GM11168 (cell line): ENCODE measurements around the gene MOCS1.

Experiments used
- in situ Hi-C: fragments of 300-500 bp; cut with MboI; formaldehyde crosslinking; loops from one replicate; pipeline ENCODE4 v1.12.0; 2022; ENCODE audit warnings: low sequenced_read_pairs; ENCODE audit not compliant: unreplicated experiment

MOCS1 gene

DNA sequence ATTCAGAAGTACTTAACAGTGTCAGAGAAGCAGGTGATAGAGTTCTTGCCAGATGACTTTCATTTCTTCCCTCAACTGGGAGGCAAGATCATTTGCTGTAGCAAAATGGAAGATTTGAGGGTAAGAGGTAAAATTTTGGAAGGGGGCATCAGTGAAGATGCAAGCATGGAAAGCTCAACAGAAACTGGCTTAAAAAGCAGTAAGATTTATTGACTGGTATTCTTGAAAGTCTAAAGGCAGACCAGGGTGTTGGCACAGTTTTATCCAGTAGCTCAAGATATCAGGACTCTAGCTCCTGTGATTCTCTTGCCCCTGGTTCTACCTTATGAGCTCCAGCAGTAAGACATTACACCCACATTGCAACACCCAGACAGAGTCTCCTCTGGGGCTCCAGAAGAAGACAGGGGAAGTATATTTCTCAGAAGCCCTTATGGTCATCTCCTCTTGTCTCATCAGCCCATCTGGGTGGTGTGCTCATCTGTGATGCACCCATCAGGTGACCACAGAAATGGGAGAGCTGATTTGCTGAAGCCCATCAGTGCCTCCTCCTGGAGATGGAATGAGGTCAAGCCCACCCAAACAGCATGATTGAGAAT is 16.0 kb upstream of the MOCS1 start:
- in situ Hi-C loops, result no loop called here

GRCh38 chr6:39948199-39948791 is 14.0 kb upstream of the MOCS1 start:
- in situ Hi-C loops, result no loop called here

- in situ Hi-C loops, result no loop called here
Observed at GRCh38 chr6:39947611-39948068, 13.4 kb upstream of the MOCS1 start.

- in situ Hi-C loops, result no loop called here
Observed at GRCh38 chr6:39945626-39946025, 11.4 kb upstream of the MOCS1 start.

- in situ Hi-C loops, result no loop called here
Observed at GRCh38 chr6:39942903-39943580, 8.8 kb upstream of the MOCS1 start.

- in situ Hi-C loops, result no loop called here
Observed at GRCh38 chr6:39941820-39942219, 7.6 kb upstream of the MOCS1 start.

- in situ Hi-C loops, result no loop called here
Observed at GRCh38 chr6:39941138-39941537, 6.9 kb upstream of the MOCS1 start.

- in situ Hi-C loops, result no loop called here
Observed at GRCh38 chr6:39938773-39939654, 4.8 kb upstream of the MOCS1 start.

- in situ Hi-C loops, result no loop called here
Observed at GRCh38 chr6:39937686-39938333, 3.5 kb upstream of the MOCS1 start.

DNA sequence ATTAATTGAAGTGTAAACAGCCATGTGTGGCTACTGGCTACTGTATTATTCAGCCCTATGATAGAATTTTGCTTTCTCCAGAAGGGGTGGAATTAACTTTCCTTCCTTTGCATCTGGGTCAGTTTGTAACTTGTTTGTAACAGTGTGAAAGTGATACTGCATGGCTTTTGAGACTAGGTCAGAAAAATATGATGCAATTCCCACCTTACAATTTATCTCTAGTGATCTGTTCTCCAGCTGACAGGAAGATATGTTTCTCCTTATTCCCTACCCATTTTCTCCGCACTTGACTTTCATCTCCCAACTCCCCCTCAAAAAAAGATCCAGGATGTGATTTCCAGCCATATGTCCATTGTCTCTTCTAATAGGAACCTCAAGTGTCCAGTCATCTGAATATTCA is 2.6 kb upstream of the MOCS1 start:
- in situ Hi-C loops, result no loop called here

DNA sequence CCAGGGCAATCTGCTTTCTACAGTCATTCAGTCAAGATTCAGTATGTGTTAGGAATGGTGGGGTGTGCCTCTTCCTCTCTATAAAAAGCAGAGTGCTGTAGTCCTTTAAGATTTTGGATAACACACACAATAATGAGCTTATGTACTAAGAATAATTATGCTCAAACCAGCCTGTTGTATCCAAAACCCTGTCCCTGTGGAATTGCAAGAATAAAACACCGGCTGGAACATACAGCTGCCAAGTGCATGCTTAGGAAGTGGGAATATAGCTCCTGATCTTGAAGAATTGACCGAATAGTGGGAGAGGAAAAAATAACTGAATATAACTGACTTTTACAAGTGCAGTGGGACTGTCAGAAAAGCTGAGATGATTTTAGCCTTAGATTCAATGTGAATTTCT is 979 bp upstream of the MOCS1 start:
- in situ Hi-C loops, result no loop called here

DNA sequence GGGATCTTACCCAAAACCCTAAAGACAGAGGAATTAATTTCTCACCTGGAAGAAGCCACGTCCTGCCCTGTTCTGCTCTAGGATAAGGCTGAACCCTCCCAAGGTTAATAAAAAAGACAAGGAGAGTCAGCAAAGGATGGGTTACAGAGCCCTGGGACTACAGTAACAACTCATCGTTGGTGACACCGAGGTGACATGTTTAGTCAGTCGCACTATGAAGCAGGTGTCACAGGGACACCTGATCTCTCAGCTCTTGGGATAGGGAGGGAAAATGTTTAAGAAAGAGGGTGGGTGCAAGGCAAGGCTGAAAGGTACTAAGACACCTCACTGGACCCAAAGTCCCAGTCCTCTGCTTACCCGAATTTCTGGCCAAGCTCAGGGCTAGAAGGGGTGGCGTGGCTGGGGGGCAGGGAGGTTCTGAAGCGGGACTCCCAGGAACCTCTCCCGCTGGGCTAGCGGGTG is 562 bp downstream of the MOCS1 start:
- in situ Hi-C loops, result no loop called here

- in situ Hi-C loops, result no loop called here
Observed at GRCh38 chr6:39932386-39932910, 1.8 kb downstream of the MOCS1 start.

- in situ Hi-C loops, result no loop called here
Observed at GRCh38 chr6:39931607-39932006, 2.7 kb downstream of the MOCS1 start.

DNA sequence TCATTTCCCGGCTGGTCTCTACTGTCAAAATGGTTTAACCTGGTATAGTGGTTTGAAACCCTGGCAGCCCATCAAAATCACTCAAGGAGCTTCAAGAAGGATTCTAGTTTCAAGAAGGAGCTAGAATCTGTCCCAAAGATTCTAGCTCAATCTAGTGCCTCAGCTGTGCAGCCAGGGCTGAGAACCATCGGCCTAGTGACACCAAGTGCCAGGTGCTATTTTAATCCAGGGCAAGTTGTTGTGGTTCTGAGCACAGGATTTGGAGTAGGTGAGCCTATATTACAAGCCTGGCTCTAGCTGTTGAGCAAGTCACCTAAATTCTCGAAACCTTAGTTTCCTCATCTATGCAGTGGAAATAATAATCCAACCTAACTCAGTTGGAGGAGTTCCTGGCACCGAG is 3.7 kb downstream of the MOCS1 start:
- in situ Hi-C loops, result no loop called here

- in situ Hi-C loops, result no loop called here
Observed at GRCh38 chr6:39929733-39930461, 4.4 kb downstream of the MOCS1 start.

DNA sequence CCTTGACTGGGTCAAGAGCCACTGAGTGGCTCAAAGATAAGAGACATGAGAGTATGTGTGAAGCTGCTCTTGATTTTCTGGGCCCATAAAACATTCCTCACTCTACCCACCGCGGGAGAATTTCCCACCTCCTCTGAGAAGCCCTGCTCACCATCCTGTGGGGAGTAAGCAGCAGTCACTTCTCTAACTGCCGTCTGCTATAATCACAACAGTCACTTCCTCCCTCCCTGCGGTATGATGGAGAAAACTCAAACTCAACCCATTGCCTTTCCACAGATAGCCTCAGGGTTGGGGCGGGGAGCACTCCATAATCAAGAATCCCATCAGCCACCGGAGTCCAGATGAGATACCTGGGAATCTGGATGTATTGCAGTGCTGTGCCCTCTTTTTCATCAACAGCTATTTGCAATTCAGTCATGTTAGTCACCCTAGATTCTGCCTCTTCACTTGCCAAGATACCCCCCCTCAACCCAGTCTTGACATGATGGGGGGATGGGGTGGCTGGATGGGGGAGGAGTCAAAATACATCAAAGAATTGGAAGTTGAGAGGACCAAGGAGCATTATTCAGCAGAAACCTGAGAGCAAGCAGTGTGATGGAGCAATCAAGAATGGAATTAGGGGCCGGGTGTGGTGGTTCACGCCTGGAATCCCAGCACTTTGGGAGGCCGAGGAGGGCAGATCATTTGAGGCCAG is 5.1 kb downstream of the MOCS1 start:
- in situ Hi-C loops, result no loop called here

DNA sequence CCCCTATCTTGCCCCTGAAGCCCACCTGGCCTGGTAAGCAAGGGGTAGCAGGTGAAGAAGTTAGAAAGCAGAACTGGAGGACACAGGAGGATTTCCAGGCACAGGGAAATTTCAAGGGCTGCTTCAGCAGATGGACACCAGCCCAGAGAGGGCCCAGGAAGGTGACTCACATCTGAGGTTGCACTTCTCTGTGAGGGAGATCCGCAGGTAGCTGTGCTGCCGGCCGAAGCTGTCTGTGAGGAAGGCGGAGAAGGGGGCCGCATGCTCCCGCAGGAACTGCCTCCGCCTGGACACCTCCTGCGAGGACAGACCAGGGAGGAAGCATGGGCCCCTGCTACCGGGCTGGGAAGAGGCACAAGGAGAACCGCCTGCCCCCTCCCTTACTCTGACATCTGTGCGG is 7.1 kb downstream of the MOCS1 start:
- in situ Hi-C loops, result no loop called here

DNA sequence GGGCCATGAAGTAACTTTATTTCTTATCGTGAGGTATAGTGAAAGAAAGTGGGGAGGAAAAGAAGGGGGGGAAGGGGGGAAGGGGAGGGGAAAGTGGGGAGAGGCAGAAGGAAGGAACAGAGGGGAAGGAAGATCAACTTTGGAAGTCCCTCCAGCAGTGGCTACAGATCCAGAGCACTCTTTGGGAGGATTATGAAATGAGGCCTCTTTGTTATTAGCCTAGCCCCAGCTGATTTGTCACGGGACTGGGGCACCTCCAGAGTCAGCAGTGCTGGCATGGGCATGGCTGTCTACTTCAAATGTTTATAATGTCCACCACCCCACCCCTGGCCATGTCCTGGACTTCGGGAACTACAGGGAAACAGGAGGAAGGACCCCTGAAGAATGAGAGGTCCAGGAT is 7.6 kb downstream of the MOCS1 start:
- in situ Hi-C loops, result no loop called here
